H1 (cell line): ENCODE measurements around the gene WDR37. TPM values are rescaled to one million over a fixed set of nuclear protein-coding genes. Genes with fewer than 3 reads are reported as not detected.

Experiments
- CTCF ChIA-PET: fragments of 300-600 bp; sonication (Branson Sonifier 250); formaldehyde crosslinking; loops from one replicate; lab custom pipeline; 2021; ENCODE audit not compliant: partially characterized antibody; lab: Charles Lee
- POLR2A ChIA-PET: fragments of 300-600 bp; sonication (Branson Sonifier 250); formaldehyde crosslinking; loops from one replicate; lab custom pipeline; 2021; ENCODE audit warnings: inconsistent platforms; ENCODE audit not compliant: partially characterized antibody; lab: Charles Lee
- DNase-seq, 2 experiments: peaks; one replicate each; pipeline versions ENCODE4 v3.0.0 to v3.0.0-alpha.2; 2010 to 2022; ENCODE audit warnings: low spot score in 2 of 2, low read depth in 1 of 2, mixed read lengths in 1 of 2
- FAIRE-seq: peaks from 2 replicates; lab custom pipeline; 2011; peaks lifted over from hg19 to GRCh38; lab: Jason Lieb, UNC
- H2AFZ ChIP-seq: 2 replicates; pipeline ENCODE4 v1.8.1; 2012; ENCODE audit warnings: low read length, inconsistent platforms
- H2AK5ac ChIP-seq: 2 replicates; pipeline ENCODE4 v1.6.1; 2013; ENCODE audit warnings: low read depth, low read length
- H2BK120ac ChIP-seq: replicated peaks from 2 replicates; pipeline ENCODE3; 2013; ENCODE audit warnings: low read depth, low read length, inconsistent platforms
- H2BK12ac ChIP-seq: 2 replicates; pipeline ENCODE4 v1.6.1; 2013; ENCODE audit warnings: low read depth, low read length
- H2BK15ac ChIP-seq: 2 replicates; pipeline ENCODE4 v1.6.1; 2013; ENCODE audit warnings: low read length
- H2BK20ac ChIP-seq: 2 replicates; pipeline ENCODE4 v1.6.1; 2013; ENCODE audit warnings: low read length
- H2BK5ac ChIP-seq: 2 replicates; pipeline ENCODE4 v1.6.1; 2013; ENCODE audit warnings: low read depth, low read length
- H3K14ac ChIP-seq: 2 replicates; pipeline ENCODE4 v1.6.1; 2013; ENCODE audit warnings: inconsistent platforms; ENCODE audit not compliant: insufficient read length
- H3K18ac ChIP-seq: 2 replicates; pipeline ENCODE4 v1.6.1; 2013; ENCODE audit warnings: low read length; ENCODE audit errors: extremely low read depth
- H3K23ac ChIP-seq: 2 replicates; pipeline ENCODE4 v1.6.1; 2013; ENCODE audit warnings: inconsistent platforms; ENCODE audit not compliant: insufficient read length
- H3K23me2 ChIP-seq: 2 replicates; pipeline ENCODE4 v1.6.1; 2013; ENCODE audit warnings: low read depth, low read length
- H3K27ac ChIP-seq: 2 replicates; pipeline ENCODE4 v1.6.1; 2011; ENCODE audit warnings: low read depth, low read length, inconsistent platforms
- H3K27me3 ChIP-seq, 4 experiments: replicated peaks in 1 of 4; 1 replicate in 1 of 4; 2 replicates in 3 of 4; pipeline versions ENCODE4 v1.6.1 to v1.8.1; 2011 to 2013; ENCODE audit warnings: low read length in 3 of 4, mild to moderate bottlenecking in 3 of 4, inconsistent platforms in 2 of 4, mixed read lengths in 2 of 4, moderate library complexity in 1 of 4; ENCODE audit not compliant: control insufficient read depth in 3 of 4, insufficient read depth in 3 of 4; ENCODE audit errors: extremely low read depth in 1 of 4
- H3K36me3 ChIP-seq, 4 experiments: 2 replicates each; pipeline versions ENCODE4 v1.6.1 to v1.8.1; 2011 to 2013; ENCODE audit warnings: mild to moderate bottlenecking in 4 of 4, low read length in 3 of 4, moderate library complexity in 2 of 4, control low read depth in 1 of 4, inconsistent platforms in 1 of 4; ENCODE audit not compliant: insufficient read depth in 4 of 4, control insufficient read depth in 2 of 4
- H3K4ac ChIP-seq: replicated peaks from 2 replicates; pipeline ENCODE3; 2013; ENCODE audit warnings: low read length, low read depth, mixed read lengths, inconsistent platforms; ENCODE audit not compliant: insufficient read length
- H3K4me1 ChIP-seq, 4 experiments: replicated peaks in 1 of 4; 1 replicate in 1 of 4; 2 replicates in 3 of 4; pipeline versions ENCODE4 v1.6.1 to v1.8.1; 2011 to 2013; ENCODE audit warnings: low read length in 3 of 4, inconsistent platforms in 2 of 4, mixed read lengths in 1 of 4; ENCODE audit not compliant: insufficient read depth in 4 of 4, control insufficient read depth in 3 of 4
- H3K4me2 ChIP-seq, 2 experiments: 2 replicates each; pipeline versions ENCODE4 v1.6.1 to v1.8.1; 2011 to 2013; ENCODE audit warnings: low read depth in 2 of 2, low read length in 2 of 2, control low read depth in 1 of 2, inconsistent platforms in 1 of 2, mild to moderate bottlenecking in 1 of 2; ENCODE audit not compliant: insufficient read depth in 1 of 2
- H3K4me3 ChIP-seq, 4 experiments: fragments of 200-600, 300-600 bp in 1 of 4; sonication (generic), shearing (Covaris generic), sonication (Bioruptor Twin) in 1 of 4; 2 replicates each; pipeline versions ENCODE4 v1.5.1 to v1.8.1; 2011 to 2016; ENCODE audit warnings: low read length in 4 of 4, low read depth in 3 of 4, control low read depth in 2 of 4, inconsistent platforms in 2 of 4, mild to moderate bottlenecking in 2 of 4, mixed read lengths in 1 of 4, moderate library complexity in 1 of 4; ENCODE audit not compliant: insufficient read depth in 2 of 4; ENCODE audit errors: extremely low read depth in 1 of 4
- H3K56ac ChIP-seq: replicated peaks from 2 replicates; pipeline ENCODE3; 2013; ENCODE audit warnings: low read depth, mild to moderate bottlenecking, mixed read lengths, low read length, inconsistent platforms; ENCODE audit not compliant: insufficient read length
- H3K79me1 ChIP-seq: 2 replicates; pipeline ENCODE4 v1.6.1; 2013; ENCODE audit warnings: low read depth, low read length, control low read depth
- H3K79me2 ChIP-seq, 2 experiments: 2 replicates each; pipeline versions ENCODE4 v1.6.1 to v1.8.1; 2012 to 2013; ENCODE audit warnings: low read length in 2 of 2, mild to moderate bottlenecking in 2 of 2, inconsistent platforms in 1 of 2; ENCODE audit not compliant: insufficient read depth in 2 of 2, control insufficient read depth in 1 of 2
- H3K9ac ChIP-seq, 4 experiments: replicated peaks in 1 of 4; 1 replicate in 1 of 4; 2 replicates in 3 of 4; pipeline versions ENCODE4 v1.6.1 to v1.8.1; 2011 to 2013; ENCODE audit warnings: low read depth in 3 of 4, low read length in 3 of 4, control low read depth in 2 of 4, mild to moderate bottlenecking in 2 of 4, moderate library complexity in 2 of 4, inconsistent platforms in 1 of 4; ENCODE audit errors: extremely low read depth in 1 of 4
- H3K9me3 ChIP-seq, 2 experiments: 2 replicates each; pipeline versions ENCODE4 v1.6.1 to v1.8.1; 2012 to 2013; ENCODE audit warnings: mild to moderate bottlenecking in 2 of 2, moderate library complexity in 2 of 2, control low read depth in 1 of 2, inconsistent platforms in 1 of 2, low read depth in 1 of 2, low read length in 1 of 2, mixed read lengths in 1 of 2; ENCODE audit not compliant: insufficient read depth in 2 of 2
- H4K20me1 ChIP-seq, 2 experiments: replicated peaks in 1 of 2; 2 replicates each; pipeline versions ENCODE3 to v1.8.1; 2011 to 2013; ENCODE audit warnings: inconsistent platforms in 2 of 2, low read length in 2 of 2, mild to moderate bottlenecking in 1 of 2; ENCODE audit not compliant: insufficient read depth in 2 of 2, control insufficient read depth in 1 of 2
- H4K5ac ChIP-seq: 2 replicates; pipeline ENCODE4 v1.6.1; 2013; ENCODE audit warnings: low read length, low read depth, mixed read lengths, inconsistent platforms; ENCODE audit not compliant: insufficient read length
- H4K8ac ChIP-seq: 2 replicates; pipeline ENCODE4 v1.8.0; 2013; ENCODE audit warnings: mild to moderate bottlenecking, moderate library complexity, low read length, inconsistent platforms; ENCODE audit not compliant: insufficient read depth; ENCODE audit errors: extremely low read depth
- H4K91ac ChIP-seq: replicated peaks from 2 replicates; pipeline ENCODE3; 2013; ENCODE audit warnings: low read length, mixed read lengths, inconsistent platforms; ENCODE audit not compliant: insufficient read length
- ATF3 ChIP-seq: IDR thresholded peaks from 2 replicates; pipeline ENCODE4 v1.6.1; 2011; ENCODE audit warnings: low read depth, mild to moderate bottlenecking, low read length; ENCODE audit not compliant: insufficient read depth
- MAX ChIP-seq: IDR thresholded peaks from 2 replicates; pipeline ENCODE4 v1.6.1; 2012; ENCODE audit warnings: inconsistent platforms
- TEAD4 ChIP-seq: IDR thresholded peaks from 2 replicates; pipeline ENCODE4 v1.6.1; 2012; ENCODE audit warnings: low read depth, low read length, inconsistent platforms, mixed read lengths
- WGBS, 2 experiments: shearing (Covaris generic) in 1 of 2; methylation state at CpG; one replicate each; pipeline versions ENCODE4 v1.1.6 to v1.1.7; 2013 to 2015; ENCODE audit warnings: low lambda C conversion rate in 2 of 2, mixed read lengths in 2 of 2, inconsistent platforms in 1 of 2, low coverage in 1 of 2, missing lambda C conversion rate in 1 of 2; ENCODE audit not compliant: insufficient replicate concordance in 2 of 2, insufficient coverage in 1 of 2, insufficient read length in 1 of 2; ENCODE audit errors: extremely low coverage in 1 of 2, missing lambda C conversion rate in 1 of 2; 5-methylcytosine and 5-hydroxymethylcytosine counted together
- polyA plus RNA-seq, 7 experiments: library from polyadenylated mRNA; depleted of rRNA in 3 of 7; stranded (reverse) in 5 of 7; unstranded in 2 of 7; fragments of >200 nt in 5 of 7; fragments of 200-250 nt in 2 of 7; gene quantifications; 1 replicate in 5 of 7; 2 replicates in 1 of 7; 4 replicates in 1 of 7; pipeline versions ENCODE4 v1.2.1 to v1.2.3, GENCODE V29; 2011 to 2013; ENCODE audit warnings: missing spikeins in 2 of 7, mixed read lengths in 2 of 7
- total RNA-seq: library from RNA; stranded (reverse); fragmentation: NEBNext Ultra II Directional; extraction: Animal tissue kit (Norgen Biotek cat#: 25700); gene quantifications from 2 replicates; pipeline ENCODE4 v1.2.1, GENCODE V29; 2021

Gene WDR37
- total and polyA plus RNA-seq, 2 of the 8 experiments (the other 6 are each of a cell fraction or from before 2014, with no cell fraction given), result 9.6 to 12.0 TPM

- no peak overlapping the region for H3K4me3 ChIP-seq
- no peak overlapping the region for H2BK15ac ChIP-seq
- no peak overlapping the region for H2AFZ ChIP-seq
- no peak overlapping the region for H4K5ac ChIP-seq
- H3K79me2 ChIP-seq, result no peaks in the 10 kb centered on the region
- H3K27me3 ChIP-seq, result no peaks in the 10 kb centered on the region
- peaks cover 4% of the 10 kb centered on the region for H3K79me1 ChIP-seq
- H3K9ac ChIP-seq, result no peak overlapping the region
- H3K36me3 ChIP-seq, result peaks cover 0 to 27% (median 4%) of the 10 kb centered on the region in 4 experiments; a peak in 5 of 8 replicates
- no peak overlapping the region for H3K18ac ChIP-seq
- no peak overlapping the region for H3K4me2 ChIP-seq
- H4K8ac ChIP-seq, result no peak overlapping the region
- H2BK12ac ChIP-seq, result no peak overlapping the region
- no peak overlapping the region for H2BK5ac ChIP-seq
- ChIA-PET POLR2A (no interaction called here), CTCF (interaction anchor here (1.3 to 2.1 kb wide), 4 partner anchors 9 to 32 kb away, joined by 3 to 6 read pairs (median 4); no protein-coding TSS in a partner anchor)
- H3K9me3 ChIP-seq, result no peaks in the 10 kb centered on the region
- H3K4me1 ChIP-seq, result no peaks in the 10 kb centered on the region
- no peak overlapping the region for H2BK20ac ChIP-seq
- peak in 1 of 2 experiments; percentile 35 for DNase-seq
- no peak for TF ChIP-seq MAX
- TF ChIP-seq TEAD4, result no peak
- TF ChIP-seq ATF3, result no peak
- no peak overlapping the region for H2AK5ac ChIP-seq
- H3K23ac ChIP-seq, result no peak overlapping the region
- no peak overlapping the region for H4K91ac ChIP-seq
- H2BK120ac ChIP-seq, result no peak overlapping the region
- 90% methylated on average over 12 of the region's 12 CpGs; no CpG with 5 or more reads in 1 of the 2 experiments for WGBS, 2 experiments
- H4K20me1 ChIP-seq, result peaks cover 0 to 2% of the 10 kb centered on the region in 2 experiments
- H3K27ac ChIP-seq, result no peak overlapping the region
- H3K56ac ChIP-seq, result no peak overlapping the region
- no peak overlapping the region for H3K4ac ChIP-seq
- no peak overlapping the region for H3K14ac ChIP-seq
- FAIRE-seq, result no peak
- peaks cover 2% of the 10 kb centered on the region; the same call in 1 of the 2 replicates for H3K23me2 ChIP-seq
Observed at GRCh38 chr10:1120306-1120705, 64.1 kb downstream of the WDR37 start.
